LNCaP clone FGC (cell line): Measurements from ENCODE around the gene GYPC.
"Not testable (repeated sequence)": the region's sequence is repeated elsewhere in the genome, so short reads cannot be mapped to it uniquely, and the experiment has no call there.

Source experiments
- DNase-seq: peaks from one replicate; pipeline ENCODE4 v3.0.0-alpha.2; 2011; ENCODE audit warnings: low read depth
- H3K4me3 ChIP-seq: 2 replicates; pipeline ENCODE4 v1.5.1; 2011; ENCODE audit warnings: mild to moderate bottlenecking, low read depth, low read length, control low read depth
- TF ChIP-seq, protein P1 (sequence below): IDR thresholded peaks from 2 replicates; pipeline ENCODE4 v1.5.1; 2012; ENCODE audit warnings: mild to moderate bottlenecking; ENCODE audit not compliant: control insufficient read depth, insufficient read depth; ENCODE audit errors: extremely low read depth

The GYPC gene

DNA sequence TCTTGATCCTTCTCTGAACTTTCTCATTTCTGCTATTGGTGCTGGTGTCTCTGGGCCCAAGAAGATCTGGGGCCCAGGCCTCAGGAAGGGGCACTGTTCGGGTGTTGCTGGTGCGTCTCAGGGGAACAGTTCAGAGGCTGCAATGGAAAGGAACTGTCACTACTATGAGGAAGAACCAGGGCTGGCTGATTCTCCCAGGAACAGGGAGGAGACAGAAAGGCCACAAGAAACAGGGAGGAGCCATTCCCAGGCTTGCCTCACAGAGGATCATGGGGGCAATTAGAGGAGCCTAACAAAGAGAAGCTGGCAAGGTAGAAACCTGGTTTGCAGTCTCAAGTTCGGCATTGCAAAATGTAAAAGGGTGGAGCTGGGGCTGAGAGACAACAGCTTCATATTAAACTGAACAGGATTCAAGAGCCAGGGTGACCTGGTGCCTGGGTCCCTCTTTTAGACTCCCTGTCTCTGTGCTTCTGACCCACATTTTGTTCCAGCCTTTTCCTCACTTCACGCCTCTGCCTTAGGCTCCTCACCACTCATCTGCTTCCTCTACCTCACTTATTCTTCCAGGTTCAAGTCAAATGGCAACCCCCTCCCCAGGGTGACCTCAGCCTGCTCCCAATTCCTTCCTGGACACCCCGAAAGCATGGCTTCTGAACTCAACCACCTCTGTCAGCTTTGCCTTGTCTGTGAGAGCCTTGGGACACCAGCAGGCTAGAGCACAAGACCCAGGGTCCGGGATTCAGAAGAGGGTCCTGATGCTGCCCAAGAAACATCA lies 58.4 kb downstream of the GYPC start:
- no peak overlapping the region for H3K4me3 ChIP-seq
- TF ChIP-seq, protein P1, sequence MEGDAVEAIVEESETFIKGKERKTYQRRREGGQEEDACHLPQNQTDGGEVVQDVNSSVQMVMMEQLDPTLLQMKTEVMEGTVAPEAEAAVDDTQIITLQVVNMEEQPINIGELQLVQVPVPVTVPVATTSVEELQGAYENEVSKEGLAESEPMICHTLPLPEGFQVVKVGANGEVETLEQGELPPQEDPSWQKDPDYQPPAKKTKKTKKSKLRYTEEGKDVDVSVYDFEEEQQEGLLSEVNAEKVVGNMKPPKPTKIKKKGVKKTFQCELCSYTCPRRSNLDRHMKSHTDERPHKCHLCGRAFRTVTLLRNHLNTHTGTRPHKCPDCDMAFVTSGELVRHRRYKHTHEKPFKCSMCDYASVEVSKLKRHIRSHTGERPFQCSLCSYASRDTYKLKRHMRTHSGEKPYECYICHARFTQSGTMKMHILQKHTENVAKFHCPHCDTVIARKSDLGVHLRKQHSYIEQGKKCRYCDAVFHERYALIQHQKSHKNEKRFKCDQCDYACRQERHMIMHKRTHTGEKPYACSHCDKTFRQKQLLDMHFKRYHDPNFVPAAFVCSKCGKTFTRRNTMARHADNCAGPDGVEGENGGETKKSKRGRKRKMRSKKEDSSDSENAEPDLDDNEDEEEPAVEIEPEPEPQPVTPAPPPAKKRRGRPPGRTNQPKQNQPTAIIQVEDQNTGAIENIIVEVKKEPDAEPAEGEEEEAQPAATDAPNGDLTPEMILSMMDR: no peak
- no peak for DNase-seq

DNA sequence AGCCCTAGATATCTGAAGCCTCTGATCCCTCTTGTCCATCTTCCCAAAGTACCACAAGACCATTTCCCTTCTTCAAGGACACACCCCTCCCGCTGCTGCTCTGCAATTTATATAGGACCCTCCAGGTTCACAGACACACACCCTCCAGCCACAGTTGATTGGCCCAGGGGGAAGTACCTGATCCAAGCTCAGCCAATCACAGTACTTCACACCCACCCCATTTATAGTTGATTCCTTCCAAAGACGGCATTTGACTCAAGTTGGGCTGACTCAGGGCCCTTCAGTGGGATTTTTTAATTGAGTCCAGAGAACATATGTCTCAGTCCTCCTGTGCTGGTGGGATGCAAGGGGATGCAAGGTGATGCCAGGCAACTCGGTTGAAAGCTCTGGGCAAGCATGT lies 59.2 kb downstream of the GYPC start:
- TF ChIP-seq, protein P1: no peak
- DNase-seq: no peak

DNA sequence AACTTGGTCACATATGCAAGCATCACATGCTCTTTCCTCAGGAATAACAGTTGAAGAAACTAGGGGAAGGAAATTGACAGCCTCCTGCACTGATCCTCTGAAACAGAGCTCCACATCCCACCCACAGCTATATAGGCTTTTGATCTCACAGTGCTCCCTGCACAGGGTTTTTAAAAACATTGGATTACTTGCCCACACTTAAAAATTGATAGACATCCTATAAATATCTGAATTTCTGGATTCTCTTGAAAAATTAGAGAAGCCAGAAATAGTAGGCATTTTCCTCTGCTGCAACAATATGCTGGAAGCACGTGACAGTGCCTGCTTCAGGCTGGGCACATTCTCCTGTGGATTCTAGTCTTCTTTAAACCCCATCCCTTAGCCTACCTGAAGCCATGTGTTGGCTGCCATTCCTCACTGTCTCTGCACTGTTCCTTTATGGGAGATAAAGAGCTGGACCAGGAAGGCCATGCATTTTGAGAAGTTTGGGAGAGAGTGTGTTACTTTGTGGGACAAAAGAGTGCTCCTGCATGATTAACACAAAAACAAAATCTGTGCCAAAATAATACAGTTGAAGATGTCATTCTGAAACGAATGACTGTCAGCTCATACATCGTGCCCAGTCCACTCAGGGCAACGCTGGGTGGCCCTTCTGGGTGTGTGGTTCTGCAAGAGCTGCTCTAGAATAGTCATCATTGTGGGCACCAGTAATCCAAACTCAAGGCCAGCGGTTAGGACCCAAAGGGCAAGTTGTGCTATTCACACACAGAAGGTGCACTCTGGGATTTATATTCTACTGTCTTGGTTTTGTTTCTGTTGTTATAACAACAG lies 59.8 kb downstream of the GYPC start:
- H3K4me3 ChIP-seq: no peak overlapping the region
- DNase-seq: no peak
- TF ChIP-seq, protein P1: no peak

More for the DNA sequence above, 59.2 kb downstream of the GYPC start:
- no peak overlapping the region for H3K4me3 ChIP-seq

DNA sequence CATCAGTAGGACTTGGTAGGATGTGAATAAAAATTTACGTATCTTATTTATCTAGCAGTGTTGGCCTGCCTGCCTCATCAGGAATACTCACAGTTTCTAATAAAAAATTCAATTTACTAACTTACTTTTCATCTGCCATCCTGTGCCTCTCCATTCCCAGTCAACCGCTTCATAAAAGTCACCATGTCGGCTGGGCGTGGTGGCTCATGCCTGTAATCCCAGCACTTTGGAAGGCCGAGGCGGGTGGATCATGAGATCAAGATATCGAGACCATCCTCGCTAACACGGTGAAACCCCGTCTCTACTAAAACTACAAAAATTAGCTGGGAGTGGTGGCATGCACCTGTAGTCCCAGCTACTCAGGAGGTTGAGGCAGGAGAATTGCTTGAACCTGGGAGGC lies 61.3 kb downstream of the GYPC start:
- H3K4me3 ChIP-seq, DNase-seq: not testable (repeated sequence)

DNA sequence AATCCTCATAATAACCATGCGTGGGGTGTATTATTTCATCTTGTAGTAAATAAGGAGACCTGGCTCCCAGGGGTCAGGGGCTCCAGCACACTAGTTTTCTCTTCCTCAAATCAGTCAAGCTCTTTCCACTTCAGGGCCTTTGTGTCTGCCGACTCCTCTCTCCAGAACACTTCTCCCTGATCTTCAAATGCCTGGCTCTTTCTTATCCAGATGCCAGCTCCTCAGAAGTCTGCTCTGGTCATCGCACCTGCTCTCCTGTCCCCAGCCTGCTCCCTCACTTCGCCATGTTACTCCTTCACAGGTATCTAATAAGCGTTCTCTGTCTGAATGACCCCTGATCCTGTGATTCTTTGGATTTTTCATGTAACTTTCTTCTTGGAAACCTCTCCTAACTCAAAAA lies 62.0 kb downstream of the GYPC start:
- TF ChIP-seq, protein P1: no peak
- no peak overlapping the region for H3K4me3 ChIP-seq
- DNase-seq: no peak

DNA sequence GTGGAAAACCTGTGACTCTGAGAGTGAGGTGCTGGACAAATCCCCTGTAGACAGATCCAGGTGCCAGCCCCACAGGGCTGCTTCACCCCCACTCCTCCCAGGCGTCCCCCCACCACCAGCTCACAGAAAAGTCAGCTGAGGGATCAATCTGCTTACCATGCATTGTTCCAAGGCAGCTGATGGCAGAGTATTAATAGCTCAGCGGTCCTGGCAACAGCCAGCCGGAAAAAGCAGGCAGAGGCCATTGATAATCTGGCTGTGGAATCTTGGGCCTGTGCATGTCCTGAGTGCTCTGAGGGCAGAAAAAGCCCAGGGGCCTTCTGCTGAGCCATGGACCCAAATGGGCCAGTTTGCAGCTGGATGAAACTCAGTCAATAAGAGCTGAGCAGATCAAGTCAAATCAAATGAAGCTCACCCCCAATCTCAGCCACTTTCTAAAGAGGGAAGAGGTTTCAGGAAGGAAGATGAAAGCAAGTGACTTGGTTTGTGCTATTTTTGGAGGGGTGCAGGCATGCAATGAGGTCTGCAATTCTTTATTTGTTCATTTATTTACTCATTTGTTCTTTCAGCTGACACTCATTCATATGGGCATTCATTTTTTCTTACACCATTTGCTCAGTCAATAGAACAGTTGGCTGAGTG lies 63.4 kb downstream of the GYPC start:
- no peak overlapping the region for H3K4me3 ChIP-seq
- DNase-seq: no peak
- TF ChIP-seq, protein P1: no peak

DNA sequence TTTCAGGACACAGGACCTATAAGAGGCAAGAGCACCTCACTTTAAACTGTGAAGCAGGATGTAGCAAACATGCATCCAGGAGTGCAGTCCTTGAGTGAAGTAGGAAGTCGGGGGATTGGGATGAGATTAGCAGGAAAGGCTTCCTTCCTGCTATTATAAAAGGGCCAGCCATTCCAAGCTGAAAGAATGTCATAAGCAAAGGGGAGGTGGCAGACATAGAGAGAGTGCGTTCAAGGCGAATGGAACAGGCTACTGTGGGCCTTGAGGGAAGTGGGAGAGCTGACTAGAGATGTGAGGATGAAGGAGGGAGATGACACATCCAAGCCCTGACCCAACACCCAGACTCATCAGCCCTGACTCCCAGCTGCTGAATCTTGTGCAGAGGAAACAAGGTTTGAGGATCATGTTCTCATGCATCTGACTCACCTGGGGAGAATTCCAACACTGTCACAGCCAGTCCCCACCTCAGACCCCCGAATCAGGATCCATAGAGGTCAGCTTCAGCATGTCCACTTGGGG lies 63.9 kb downstream of the GYPC start:
- H3K4me3 ChIP-seq: no peak overlapping the region
- no peak for DNase-seq
- TF ChIP-seq, protein P1: no peak
